ENCODE data around the gene SLC34A1.
"Not testable (repeated sequence)": the region's sequence is repeated elsewhere in the genome, so short reads cannot be mapped to it uniquely, and the experiment has no call there.

The SLC34A1 gene

GRCh38 chr5:177374211-177374610 is 10.0 kb upstream of the SLC34A1 start:
- Histone ChIP-seq H3K79me2 (ENCODE audit: insufficient read depth, low read length) (no peaks in the 10 kb centered on the region), H3K4me3 (ENCODE audit: insufficient read depth, low read length, poor library complexity, severe bottlenecking) (no peak overlapping the region), H3K27me3 (ENCODE audit: low read length) (no peaks in the 10 kb centered on the region), H2AFZ (ENCODE audit: low read depth, low read length, severe bottlenecking) (no peak overlapping the region), H3K9me3 (ENCODE audit: insufficient read depth, low read length) (no peaks in the 10 kb centered on the region), H3K36me3 (ENCODE audit: low read length) (no peaks in the 10 kb centered on the region), H3F3A (ENCODE audit: insufficient read depth) (no peaks in the 10 kb centered on the region), H3K4me2 (ENCODE audit: low read depth, low read length, poor library complexity, severe bottlenecking) (no peak overlapping the region), H3K9me2 (replicated peaks; ENCODE audit: insufficient read depth, low read length) (no peaks in the 10 kb centered on the region), H3K9ac (ENCODE audit: low read length) (no peak overlapping the region), H4K20me1 (ENCODE audit: low read depth, low read length) (no peaks in the 10 kb centered on the region), H3K27ac (ENCODE audit: low read depth, low read length) (no peak overlapping the region)
- TF ChIP-seq CTCF (IDR thresholded peaks at IDR 0.05; ENCODE audit: insufficient read depth, low read length, poor library complexity, severe bottlenecking) (no peak), EZH2phosphoT487 (conservative IDR thresholded peaks at IDR 0.05; ENCODE audit: low read length) (no peak)

- not testable (repeated sequence) for H3K9me2 ChIP-seq (replicated peaks; ENCODE audit: insufficient read depth, low read length); H3K79me2 ChIP-seq (ENCODE audit: insufficient read depth, low read length); H4K20me1 ChIP-seq (ENCODE audit: low read depth, low read length); H3K4me2 ChIP-seq (ENCODE audit: low read depth, low read length, poor library complexity, severe bottlenecking); H3K9ac ChIP-seq (ENCODE audit: low read length); H3K4me3 ChIP-seq (ENCODE audit: insufficient read depth, low read length, poor library complexity, severe bottlenecking); H3F3A ChIP-seq (ENCODE audit: insufficient read depth); H3K36me3 ChIP-seq (ENCODE audit: low read length); H3K9me3 ChIP-seq (ENCODE audit: insufficient read depth, low read length); H2AFZ ChIP-seq (ENCODE audit: low read depth, low read length, severe bottlenecking); H3K27me3 ChIP-seq (ENCODE audit: low read length); H3K27ac ChIP-seq (ENCODE audit: low read depth, low read length)
Observed at GRCh38 chr5:177375516-177375915, 8.7 kb upstream of the SLC34A1 start.

DNA sequence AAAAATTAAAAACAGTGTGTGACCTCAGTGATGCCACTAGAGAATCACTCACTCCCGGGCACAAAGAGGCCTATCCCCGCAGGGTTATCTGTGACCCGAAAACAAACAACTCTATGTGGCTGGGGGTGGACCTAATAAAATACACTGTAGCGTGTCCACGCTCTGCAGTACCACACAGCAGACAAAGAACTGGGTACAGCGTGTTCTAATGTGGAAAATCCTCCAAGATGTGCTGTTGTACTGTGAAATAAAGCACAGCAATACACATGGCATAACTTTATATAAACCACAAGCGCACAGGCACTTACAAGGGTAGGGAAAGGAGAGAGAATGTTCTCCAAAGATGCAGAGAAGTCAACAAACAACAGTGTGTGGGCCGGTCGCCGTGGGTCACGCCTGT is 8.1 kb upstream of the SLC34A1 start:
- Histone ChIP-seq H3K9me3 (ENCODE audit: insufficient read depth, low read length) (no peaks in the 10 kb centered on the region), H3K9ac (ENCODE audit: low read length) (no peak overlapping the region), H3K27me3 (ENCODE audit: low read length) (no peaks in the 10 kb centered on the region), H3K9me2 (replicated peaks; ENCODE audit: insufficient read depth, low read length) (no peaks in the 10 kb centered on the region), H4K20me1 (ENCODE audit: low read depth, low read length) (no peaks in the 10 kb centered on the region), H3K36me3 (ENCODE audit: low read length) (no peaks in the 10 kb centered on the region), H2AFZ (ENCODE audit: low read depth, low read length, severe bottlenecking) (no peak overlapping the region), H3F3A (ENCODE audit: insufficient read depth) (no peaks in the 10 kb centered on the region), H3K4me2 (ENCODE audit: low read depth, low read length, poor library complexity, severe bottlenecking) (no peak overlapping the region), H3K4me3 (ENCODE audit: insufficient read depth, low read length, poor library complexity, severe bottlenecking) (no peak overlapping the region), H3K79me2 (ENCODE audit: insufficient read depth, low read length) (no peaks in the 10 kb centered on the region), H3K27ac (ENCODE audit: low read depth, low read length) (no peak overlapping the region)
- TF ChIP-seq CTCF (IDR thresholded peaks at IDR 0.05; ENCODE audit: insufficient read depth, low read length, poor library complexity, severe bottlenecking) (no peak), EZH2phosphoT487 (conservative IDR thresholded peaks at IDR 0.05; ENCODE audit: low read length) (no peak)

GRCh38 chr5:177377851-177378776 is 6.1 kb upstream of the SLC34A1 start:
- Histone ChIP-seq H3K4me3 (ENCODE audit: insufficient read depth, low read length, poor library complexity, severe bottlenecking) (no peak overlapping the region), H3F3A (ENCODE audit: insufficient read depth) (no peaks in the 10 kb centered on the region), H3K36me3 (ENCODE audit: low read length) (no peaks in the 10 kb centered on the region), H4K20me1 (ENCODE audit: low read depth, low read length) (no peaks in the 10 kb centered on the region), H3K4me2 (ENCODE audit: low read depth, low read length, poor library complexity, severe bottlenecking) (no peak overlapping the region), H3K9ac (ENCODE audit: low read length) (no peak overlapping the region), H3K79me2 (ENCODE audit: insufficient read depth, low read length) (no peaks in the 10 kb centered on the region), H2AFZ (ENCODE audit: low read depth, low read length, severe bottlenecking) (no peak overlapping the region), H3K9me3 (ENCODE audit: insufficient read depth, low read length) (no peaks in the 10 kb centered on the region), H3K27me3 (ENCODE audit: low read length) (no peaks in the 10 kb centered on the region), H3K9me2 (replicated peaks; ENCODE audit: insufficient read depth, low read length) (no peaks in the 10 kb centered on the region), H3K27ac (ENCODE audit: low read depth, low read length) (no peak overlapping the region)
- TF ChIP-seq CTCF (IDR thresholded peaks at IDR 0.05; ENCODE audit: insufficient read depth, low read length, poor library complexity, severe bottlenecking), result no peak
- TF ChIP-seq EZH2phosphoT487 (conservative IDR thresholded peaks at IDR 0.05; ENCODE audit: low read length), result no peak

All from SU-DHL-6 (cell line).